DOHH2 (cell line): ENCODE results near the gene FBXL13.
"Not testable (repeated sequence)": the region's sequence is repeated elsewhere in the genome, so short reads cannot be mapped to it uniquely, and the experiment has no call there.

ENCODE experiments used
- CTCF ChIP-seq: fragments of 200-600 bp; sonication (generic); IDR thresholded peaks from one replicate; pipeline ENCODE4 v1.5.1; 2014; ENCODE audit warnings: antibody characterized with exemption, mild to moderate bottlenecking, low read depth, low read length; ENCODE audit not compliant: poor library complexity, severe bottlenecking
- EZH2phosphoT487 ChIP-seq: fragments of 200-600 bp; sonication (generic); IDR thresholded peaks from 2 replicates; pipeline ENCODE4 v1.6.1; 2017; ENCODE audit warnings: borderline replicate concordance, mild to moderate bottlenecking, antibody characterized with exemption, low read length, moderate library complexity, mixed read lengths

GRCh38 chr7:103078226-103078625 lies 3.6 kb upstream of the FBXL13 start:
- TF ChIP-seq CTCF, EZH2phosphoT487: not testable (repeated sequence)
